OCI-LY1 (cell line): Measurements from ENCODE around the gene CFHR2.

Source experiments
- CTCF ChIP-seq: fragments of 200-600 bp; sonication (generic), shearing (Covaris generic); IDR thresholded peaks from 2 replicates; pipeline ENCODE4 v1.5.1; 2017; ENCODE audit warnings: mild to moderate bottlenecking, antibody characterized with exemption, low read length, moderate library complexity, mixed read lengths
- EZH2 ChIP-seq: fragments of 200-600 bp; sonication (generic), shearing (Covaris generic); IDR thresholded peaks from 2 replicates; pipeline ENCODE4 v1.8.0; 2017; ENCODE audit warnings: borderline replicate concordance, mixed run types, mild to moderate bottlenecking, antibody characterized with exemption, low read length, moderate library complexity, mixed read lengths

- TF ChIP-seq EZH2 = no peak
- no peak for TF ChIP-seq CTCF
Measured at GRCh38 chr1:196976278-196976677, 32.7 kb downstream of the CFHR2 start.
